GM12891 (cell line): ENCODE data around the gene TRPM8.

Experiments used
- DNase-seq: peaks from one replicate; pipeline ENCODE4 v3.0.0; 2011; ENCODE audit warnings: low spot score; ENCODE audit not compliant: insufficient read length
- FAIRE-seq: peaks from 2 replicates; lab custom pipeline; 2011; peaks lifted over from hg19 to GRCh38; lab: Jason Lieb, UNC
- PAX5 ChIP-seq: IDR thresholded peaks from 2 replicates; pipeline ENCODE4 v1.6.1; 2011; ENCODE audit warnings: low read length, moderate library complexity, mild to moderate bottlenecking; ENCODE audit not compliant: insufficient read depth, severe bottlenecking
- POLR2A ChIP-seq: IDR thresholded peaks from 2 replicates; pipeline ENCODE4 v1.6.1; 2011; ENCODE audit warnings: low read depth, low read length, control low read depth
- POLR2AphosphoS5 ChIP-seq: IDR thresholded peaks from 2 replicates; pipeline ENCODE4 v1.6.1; 2011; ENCODE audit warnings: low read depth, low read length, control low read depth
- POU2F2 ChIP-seq: IDR thresholded peaks from 2 replicates; pipeline ENCODE4 v1.6.1; 2011; ENCODE audit warnings: low read depth, mild to moderate bottlenecking, control low read depth, low read length, moderate library complexity
- SPI1 ChIP-seq: IDR thresholded peaks from 2 replicates; pipeline ENCODE4 v1.6.1; 2011; ENCODE audit warnings: low read depth, low read length, control low read depth
- TAF1 ChIP-seq: IDR thresholded peaks from 2 replicates; pipeline ENCODE4 v1.6.1; 2011; ENCODE audit warnings: low read depth, low read length, control low read depth

The TRPM8 gene

DNA sequence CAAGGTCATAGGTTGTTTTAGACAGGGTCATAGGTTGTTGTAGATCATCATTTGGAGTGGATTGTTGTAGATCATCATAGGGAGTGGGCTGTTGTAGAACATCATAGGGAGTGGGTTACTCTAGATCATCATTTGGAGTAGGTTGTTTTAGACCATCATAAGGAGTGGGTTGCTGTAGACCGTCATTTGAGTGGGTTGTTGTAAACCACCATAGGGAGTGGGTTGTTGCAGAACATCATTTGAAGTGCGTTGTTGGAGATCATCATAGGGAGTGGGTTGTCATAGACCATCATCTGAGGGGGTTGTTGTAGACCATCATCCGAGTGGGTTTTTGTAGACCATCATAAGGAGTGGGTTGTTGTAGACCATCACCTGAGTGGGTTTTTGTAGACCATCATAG is 9.5 kb upstream of the TRPM8 start:
- DNase-seq (no peak), FAIRE-seq (no peak)
- TF ChIP-seq POU2F2 (no peak), SPI1 (no peak), POLR2AphosphoS5 (no peak), PAX5 (no peak), TAF1 (no peak), POLR2A (no peak)

DNA sequence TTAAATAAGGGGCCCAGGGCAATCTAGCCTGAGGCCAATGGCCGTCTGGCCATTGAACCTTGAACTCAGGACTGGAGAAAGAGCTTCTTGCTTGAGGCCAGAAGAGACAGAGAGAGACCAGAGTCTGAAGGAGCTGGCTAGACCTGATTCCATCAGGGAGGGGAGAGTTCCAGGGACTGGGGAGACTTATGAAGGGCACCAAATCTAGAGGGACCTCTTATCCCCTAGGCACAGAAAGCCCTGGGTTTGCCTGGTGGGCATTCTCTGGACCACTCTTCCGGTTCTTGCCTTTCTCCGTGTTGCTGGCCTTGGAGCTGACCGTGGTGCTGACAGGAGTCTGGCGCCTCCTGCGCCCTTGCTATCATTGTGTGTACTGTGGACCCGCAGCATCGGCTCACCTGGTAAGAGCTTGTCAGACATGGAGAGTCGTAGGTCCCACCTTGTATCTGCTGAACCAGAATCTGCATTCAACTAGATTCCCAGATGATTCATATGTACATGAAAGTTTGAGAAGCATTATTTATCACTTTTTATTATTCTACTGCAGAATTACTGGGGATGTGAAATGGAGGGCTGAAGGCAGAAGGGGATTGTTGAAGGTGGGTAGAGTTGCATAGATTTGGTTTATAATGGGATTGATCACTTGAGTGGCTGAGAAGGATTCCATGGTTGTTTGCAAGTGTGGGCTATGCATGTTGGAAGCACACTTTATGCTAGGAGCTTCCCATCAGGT is 4.3 kb upstream of the TRPM8 start:
- FAIRE-seq: no peak
- DNase-seq: no peak

DNA sequence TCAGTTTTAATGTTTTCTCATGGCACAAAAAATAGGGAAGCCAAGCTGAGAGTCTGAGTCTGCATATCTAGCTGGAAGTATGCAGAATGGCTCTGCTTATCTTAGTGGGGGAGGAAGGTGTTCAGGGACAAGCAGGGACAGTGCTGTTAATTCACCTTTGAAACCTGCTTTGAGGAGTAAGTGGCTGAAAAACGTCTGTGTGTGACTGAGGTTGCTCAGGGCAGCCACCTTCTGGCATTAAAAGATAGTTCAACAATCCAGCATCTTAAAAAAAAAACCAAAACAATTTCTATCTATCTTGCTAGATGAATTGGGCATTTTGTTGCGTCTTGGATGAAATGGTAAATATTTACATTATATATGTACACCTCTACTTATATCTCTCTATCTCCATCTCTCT is 2.0 kb upstream of the TRPM8 start:
- TF ChIP-seq TAF1 (no peak), POLR2A (no peak), POU2F2 (no peak), POLR2AphosphoS5 (no peak), SPI1 (no peak), PAX5 (no peak)
- FAIRE-seq (no peak), DNase-seq (no peak)

More for the DNA sequence above, 4.3 kb upstream of the TRPM8 start:
- no peak for TF ChIP-seq SPI1
- TF ChIP-seq TAF1: no peak
- TF ChIP-seq POU2F2: no peak
- TF ChIP-seq POLR2A: no peak
- TF ChIP-seq PAX5: no peak
- no peak for TF ChIP-seq POLR2AphosphoS5

DNA sequence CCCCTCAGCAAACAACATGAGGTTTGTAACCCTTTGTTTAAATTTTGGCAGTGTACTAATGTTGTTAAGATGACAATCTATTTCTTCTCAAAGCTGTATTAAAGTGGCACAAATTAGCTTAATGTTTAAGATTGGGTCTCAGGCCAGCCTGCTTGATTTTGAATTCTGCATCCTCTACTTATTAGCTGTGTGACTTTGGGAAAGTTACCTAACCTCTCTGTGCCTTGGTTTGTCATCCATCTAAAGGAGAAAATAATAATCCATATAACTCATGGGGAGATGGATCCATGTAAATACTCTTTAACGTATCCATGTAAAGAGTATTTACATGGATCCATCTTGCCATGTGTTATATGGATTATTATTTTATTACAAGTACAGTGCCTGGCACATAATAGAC is 2.1 kb downstream of the TRPM8 start:
- TF ChIP-seq PAX5 (no peak), POLR2AphosphoS5 (no peak), SPI1 (no peak), TAF1 (no peak), POLR2A (no peak), POU2F2 (no peak)
- DNase-seq (no peak), FAIRE-seq (no peak)

DNA sequence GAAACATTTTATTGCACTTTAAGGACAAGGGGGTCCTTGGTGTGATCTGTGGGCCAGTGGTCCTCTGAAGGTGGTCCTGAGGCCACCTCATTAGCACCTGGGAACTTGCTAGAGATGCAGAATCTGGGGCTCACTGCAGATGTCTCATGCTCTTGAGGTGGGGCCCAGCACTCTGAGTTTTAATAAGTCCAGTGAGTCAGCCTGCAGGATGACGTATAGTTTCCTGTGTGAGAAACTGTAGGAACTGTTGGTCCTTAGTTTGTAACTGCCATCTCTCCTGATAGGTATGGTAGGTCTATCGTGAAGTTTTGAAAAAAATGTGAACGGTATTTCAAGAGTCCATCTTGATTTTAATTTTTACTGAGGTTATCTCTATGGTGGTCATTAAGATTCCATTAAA is 2.8 kb downstream of the TRPM8 start:
- TF ChIP-seq POU2F2 (no peak), TAF1 (no peak), POLR2A (no peak), PAX5 (no peak), SPI1 (no peak)
- DNase-seq (no peak), FAIRE-seq (no peak)

DNA sequence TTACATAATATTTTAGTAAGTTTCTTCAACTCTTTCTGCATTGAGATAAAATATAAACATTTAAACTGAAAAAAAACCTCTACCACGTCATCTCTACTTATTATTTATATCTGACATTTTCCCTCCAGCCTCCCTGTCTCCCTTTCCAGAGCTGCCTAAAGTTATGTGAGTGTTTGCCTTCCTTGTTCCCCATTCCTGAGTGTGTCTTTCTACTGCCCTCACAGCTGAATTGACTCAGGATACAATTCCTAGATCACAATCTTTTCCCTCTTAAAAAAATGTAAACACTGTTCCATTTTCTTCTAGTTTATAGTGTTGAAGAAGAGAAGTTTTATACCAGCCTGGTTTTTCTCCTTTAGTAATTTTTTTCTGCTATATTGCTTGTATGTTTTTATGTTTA is 5.3 kb downstream of the TRPM8 start:
- TF ChIP-seq POLR2AphosphoS5: no peak
- no peak for TF ChIP-seq PAX5
- no peak for TF ChIP-seq SPI1
- no peak for TF ChIP-seq POLR2A
- TF ChIP-seq TAF1: no peak
- no peak for TF ChIP-seq POU2F2
- FAIRE-seq: no peak

DNA sequence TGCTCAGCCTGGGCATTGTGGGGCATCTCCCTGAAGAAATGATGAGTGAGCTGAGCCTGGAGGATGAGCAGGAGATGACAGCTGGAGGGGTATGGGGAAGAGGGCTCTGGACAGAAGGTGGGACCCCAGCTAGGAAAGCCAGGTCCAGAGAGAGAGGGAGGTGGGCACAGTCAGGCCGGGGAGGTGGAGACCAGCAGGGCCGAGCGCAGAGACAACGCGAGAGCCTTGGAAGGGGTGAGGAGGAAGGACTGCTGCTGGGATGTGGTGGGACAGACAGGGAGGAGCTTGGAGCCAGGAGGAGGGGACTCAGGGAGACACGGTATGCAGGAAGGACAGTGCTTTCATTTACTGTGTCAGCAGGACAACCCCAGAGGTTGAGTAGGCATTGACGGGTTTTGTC is 8.2 kb downstream of the TRPM8 start:
- no peak for FAIRE-seq
- TF ChIP-seq POU2F2 (no peak), POLR2A (no peak), SPI1 (no peak), PAX5 (no peak), POLR2AphosphoS5 (no peak), TAF1 (no peak)

More for the DNA sequence above, 5.3 kb downstream of the TRPM8 start:
- no peak for DNase-seq

DNA sequence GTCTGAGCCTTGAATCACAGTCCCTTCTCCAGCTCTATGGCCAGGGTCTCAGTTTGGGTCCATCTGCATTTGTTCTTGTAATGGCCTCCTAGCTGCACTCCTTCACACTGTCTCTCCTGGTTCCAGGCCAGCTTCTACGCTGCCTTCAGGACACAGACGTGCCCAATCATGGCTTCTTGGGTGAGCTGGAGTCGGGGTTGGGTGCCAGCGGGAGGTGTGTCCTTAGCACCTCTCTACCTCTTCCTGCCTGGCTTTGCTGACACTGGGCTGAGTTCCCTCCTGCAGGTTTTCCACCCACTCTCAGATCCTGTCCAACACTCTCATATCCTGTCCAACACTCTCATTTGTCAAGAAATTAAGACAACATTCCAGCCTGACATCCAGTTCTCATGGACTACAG is 9.6 kb downstream of the TRPM8 start:
- DNase-seq (no peak), FAIRE-seq (no peak)
- TF ChIP-seq PAX5 (no peak), POLR2A (no peak), TAF1 (no peak), SPI1 (no peak), POU2F2 (no peak), POLR2AphosphoS5 (no peak)

More for the DNA sequence above, 8.2 kb downstream of the TRPM8 start:
- no peak for DNase-seq

DNA sequence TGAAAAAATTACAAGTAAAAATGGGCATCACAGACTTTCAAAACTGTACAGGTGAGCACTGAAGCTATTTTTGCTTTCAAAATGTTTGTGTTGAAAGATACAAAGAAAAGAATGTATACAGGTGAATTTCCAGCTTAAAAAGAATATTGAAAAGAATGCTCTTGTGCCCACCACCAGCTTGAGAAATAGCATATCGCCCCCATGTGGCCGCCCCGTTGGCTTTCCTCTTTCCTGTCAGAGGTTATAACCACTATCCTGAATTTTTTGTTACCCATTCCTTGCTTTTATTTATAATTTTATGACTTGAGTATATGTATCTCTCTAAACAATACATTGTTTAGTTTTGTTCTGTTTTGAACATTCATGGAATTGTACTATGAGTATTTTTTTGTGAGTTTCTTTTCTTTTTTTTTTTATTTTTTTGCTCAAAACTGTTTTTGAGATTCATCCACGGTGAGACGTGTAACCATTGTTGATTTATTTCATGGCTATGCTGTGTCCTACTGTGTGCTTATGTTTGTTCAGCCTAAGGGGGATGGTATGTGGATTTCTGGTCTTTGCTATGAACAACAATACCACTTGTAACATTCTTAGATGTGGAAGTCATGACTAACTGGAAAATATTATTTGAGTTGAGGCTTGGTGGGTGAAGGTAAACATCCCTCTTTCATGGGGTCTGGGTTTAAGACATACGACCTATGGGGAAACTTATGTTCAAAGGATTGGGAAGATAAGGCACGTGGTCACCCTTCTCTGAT is 11.6 kb downstream of the TRPM8 start:
- TF ChIP-seq PAX5: no peak
- TF ChIP-seq POU2F2: no peak
- no peak for TF ChIP-seq SPI1
- TF ChIP-seq POLR2A: no peak
- no peak for TF ChIP-seq POLR2AphosphoS5
- TF ChIP-seq TAF1: no peak
- no peak for DNase-seq
- no peak for FAIRE-seq

DNA sequence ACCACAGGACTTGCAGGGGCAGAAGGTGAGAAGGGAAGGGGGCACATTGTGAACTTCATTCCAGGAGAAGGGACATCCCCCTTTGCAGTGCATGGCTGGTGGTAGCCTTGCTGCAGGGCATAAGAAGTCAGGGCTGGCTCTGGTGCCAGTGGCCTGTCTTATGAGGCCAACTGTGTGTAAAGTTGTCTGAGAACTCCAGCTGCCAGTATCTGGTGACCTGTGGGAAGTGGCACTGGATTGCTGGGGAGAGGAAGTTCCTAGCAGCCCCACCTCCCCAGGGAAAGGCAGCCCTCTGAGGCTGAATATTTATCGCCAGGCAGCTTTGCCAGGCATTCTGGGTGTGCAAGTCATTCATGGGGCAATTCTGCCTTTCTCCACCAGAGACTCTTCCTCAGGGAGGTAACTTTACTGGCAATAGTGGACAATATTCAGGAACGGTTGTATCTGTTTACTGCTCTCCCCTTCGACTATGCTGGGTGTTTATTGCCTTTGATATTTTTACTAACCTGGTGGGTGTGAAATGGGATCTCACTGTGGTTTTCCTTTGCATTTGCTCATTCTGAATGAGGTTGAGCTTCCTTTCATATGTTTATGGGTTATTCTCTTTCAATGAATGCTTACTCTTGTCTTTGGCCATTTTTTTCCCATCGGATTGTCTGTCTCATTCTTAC is 12.3 kb downstream of the TRPM8 start:
- no peak for FAIRE-seq
- no peak for DNase-seq

More for the DNA sequence above, 12.3 kb downstream of the TRPM8 start:
- no peak for TF ChIP-seq POLR2AphosphoS5
- no peak for TF ChIP-seq POLR2A
- no peak for TF ChIP-seq PAX5
- no peak for TF ChIP-seq POU2F2
- TF ChIP-seq SPI1: no peak
- TF ChIP-seq TAF1: no peak
